Ascending aorta (tissue), 2 donors: ENCODE measurements around the gene KLHL30. TPM values are rescaled to one million over a fixed set of nuclear protein-coding genes. Genes with fewer than 3 reads are reported as not detected.

Experiments used
- DNase-seq, 2 donors: peaks; one replicate each; pipeline ENCODE4 v3.0.0-alpha.2; 2019; ENCODE audit warnings: low spot score in 2 of 2
- H3K27ac ChIP-seq, 2 donors: fragments of 200-600 bp; sonication (generic); one replicate each; pipeline ENCODE4 v1.5.1; 2016 to 2017; ENCODE audit warnings: mild to moderate bottlenecking in 1 of 2
- H3K27me3 ChIP-seq: fragments of 200-600 bp; sonication (generic); one replicate; pipeline ENCODE4 v1.5.1; 2017
- H3K36me3 ChIP-seq, 2 donors: fragments of 200-600 bp; sonication (generic); one replicate each; pipeline ENCODE4 v1.5.1; 2016
- H3K4me1 ChIP-seq, 2 donors: fragments of 200-600 bp; sonication (generic); one replicate each; pipeline ENCODE4 v1.5.1; 2016 to 2017; ENCODE audit warnings: mild to moderate bottlenecking in 1 of 2
- H3K4me3 ChIP-seq, 2 donors: fragments of 200-600 bp; sonication (generic); one replicate each; pipeline ENCODE4 v1.5.1; 2016 to 2017; ENCODE audit warnings: mild to moderate bottlenecking in 1 of 2
- H3K9me3 ChIP-seq, 2 donors: fragments of 200-600 bp; sonication (generic); one replicate each; pipeline ENCODE4 v1.5.1; 2016
- CTCF ChIP-seq, 3 experiments: fragments of 200-600 bp in 2 of 3; fragments of 450-650 bp in 1 of 3; sonication (generic) in 2 of 3; IDR thresholded peaks; one replicate each; pipeline ENCODE4 v1.5.1; 2016 to 2019; ENCODE audit warnings: antibody characterized with exemption in 3 of 3, mild to moderate bottlenecking in 1 of 3, moderate library complexity in 1 of 3
- intact Hi-C: fragments of 100-400 bp; cut with DNase I; formaldehyde crosslinking; loops from one replicate; pipeline ENCODE4 v1.15.1; 2023
- total RNA-seq: library from RNA; depleted of rRNA; stranded (reverse); fragments of >200 nt; gene quantifications from one replicate; pipeline ENCODE4 v1.1.0, GENCODE V29; 2016

KLHL30 gene
- total RNA-seq, 1 donor from 2014 or later = 28.2 TPM

GRCh38 chr2:238176613-238177012 is 38.1 kb downstream of the KLHL30 start:
- H3K4me3 ChIP-seq = no peak overlapping the region
- no peak for DNase-seq
- H3K36me3 ChIP-seq = peaks cover 80 to 90% of the 10 kb centered on the region in 2 donors
- H3K27me3 ChIP-seq = no peaks in the 10 kb centered on the region
- no peaks in the 10 kb centered on the region for H3K9me3 ChIP-seq
- peaks cover 0 to 2% of the 10 kb centered on the region in 2 donors for H3K4me1 ChIP-seq
- peak overlapping the region in 1 of 2 donors; percentile 1 for H3K27ac ChIP-seq
- no peak for TF ChIP-seq CTCF (IDR thresholded peaks at IDR 0.05)
- intact Hi-C loops = no loop called here

GRCh38 chr2:238180554-238180953 is 42.1 kb downstream of the KLHL30 start:
- Histone ChIP-seq H3K4me3 (no peak overlapping the region), H3K4me1 (no peaks in the 10 kb centered on the region), H3K27ac (no peak overlapping the region), H3K36me3 (peaks cover 82 to 88% of the 10 kb centered on the region in 2 donors), H3K27me3 (no peaks in the 10 kb centered on the region), H3K9me3 (no peaks in the 10 kb centered on the region)
- intact Hi-C loops = no loop called here
- TF ChIP-seq CTCF (IDR thresholded peaks at IDR 0.05) = no peak
- DNase-seq = no peak

GRCh38 chr2:238182362-238182761 is 43.9 kb downstream of the KLHL30 start:
- no peak for DNase-seq
- Histone ChIP-seq H3K36me3 (peaks cover 98% of the 10 kb centered on the region in 2 donors), H3K27ac (no peak overlapping the region), H3K27me3 (no peaks in the 10 kb centered on the region), H3K4me1 (no peaks in the 10 kb centered on the region), H3K9me3 (no peaks in the 10 kb centered on the region), H3K4me3 (no peak overlapping the region)
- TF ChIP-seq CTCF (IDR thresholded peaks at IDR 0.05) = no peak
- intact Hi-C loops = no loop called here

GRCh38 chr2:238183821-238184220 is 45.4 kb downstream of the KLHL30 start:
- no peak for TF ChIP-seq CTCF (IDR thresholded peaks at IDR 0.05)
- intact Hi-C loops = no loop called here
- Histone ChIP-seq H3K4me3 (no peak overlapping the region), H3K4me1 (no peaks in the 10 kb centered on the region), H3K27me3 (no peaks in the 10 kb centered on the region), H3K9me3 (no peaks in the 10 kb centered on the region), H3K27ac (no peak overlapping the region), H3K36me3 (peaks cover 98 to 99% of the 10 kb centered on the region in 2 donors)
- DNase-seq = no peak

GRCh38 chr2:238187618-238188548 is 49.4 kb downstream of the KLHL30 start:
- intact Hi-C loops = no loop called here
- DNase-seq = no peak
- Histone ChIP-seq H3K9me3 (no peaks in the 10 kb centered on the region), H3K4me3 (no peak overlapping the region), H3K27ac (no peak overlapping the region), H3K27me3 (no peaks in the 10 kb centered on the region), H3K36me3 (peaks cover 96 to 97% of the 10 kb centered on the region in 2 donors), H3K4me1 (no peaks in the 10 kb centered on the region)
- no peak for TF ChIP-seq CTCF (IDR thresholded peaks at IDR 0.05)
